Measurements from ENCODE around the gene CMKLR1.
A peak's percentile ranks its signal among the peaks of the same experiment; 100 is the strongest.

CMKLR1 gene

DNA sequence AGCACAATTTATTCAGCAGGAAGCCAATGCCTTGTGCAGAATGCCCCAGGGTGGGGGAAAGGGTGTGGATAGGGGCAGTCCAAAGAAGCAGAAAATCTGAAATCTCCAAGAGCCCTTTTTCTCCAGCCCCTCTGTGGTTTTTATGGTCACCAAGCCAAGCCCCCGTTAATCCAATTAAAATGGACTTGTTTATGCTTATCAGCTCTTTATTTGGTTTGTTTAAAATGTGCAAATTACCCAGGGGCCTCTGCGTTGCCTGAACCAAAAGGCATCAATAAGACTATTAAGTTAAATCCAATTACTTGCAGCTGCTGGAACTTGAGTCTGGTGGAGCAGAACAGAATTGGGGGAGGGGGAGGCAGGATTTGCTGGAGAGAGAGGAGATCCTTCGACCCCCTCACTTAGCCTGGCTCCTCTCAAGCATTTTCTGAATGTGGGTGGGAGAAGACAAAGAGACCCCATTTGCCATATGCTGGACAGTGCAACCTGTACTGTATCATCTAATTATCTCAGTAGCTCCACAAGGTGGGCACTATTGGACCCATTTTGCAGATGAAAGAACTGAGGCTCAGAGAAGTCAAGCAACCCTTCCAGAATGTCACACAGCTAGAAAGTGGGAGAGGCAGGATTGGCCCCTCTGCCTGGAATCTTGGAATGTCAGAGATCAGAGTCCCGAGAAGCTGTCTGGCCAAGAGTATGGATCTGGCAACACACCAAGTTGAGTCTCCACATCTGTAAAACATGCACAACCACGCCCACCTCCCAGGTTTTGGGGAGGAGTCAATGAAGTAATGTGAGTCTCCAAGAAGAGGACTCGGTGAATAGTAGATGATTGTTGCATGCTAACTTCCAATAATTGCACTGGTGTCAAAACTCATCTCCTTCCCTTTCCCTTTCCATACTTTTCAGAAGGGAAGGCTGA lies 66.9 kb downstream of the CMKLR1 start:
- intact Hi-C loops (cut with DNase I) = no loop called here
- no peak for DNase-seq

GRCh38 chr12:108270849-108271143 lies 68.3 kb downstream of the CMKLR1 start:
- no peak for DNase-seq
- intact Hi-C loops (cut with DNase I) = no loop called here

- no peak for DNase-seq
- intact Hi-C loops (cut with DNase I) = no loop called here
Observed at GRCh38 chr12:108270035-108270848, 68.9 kb downstream of the CMKLR1 start.

DNA sequence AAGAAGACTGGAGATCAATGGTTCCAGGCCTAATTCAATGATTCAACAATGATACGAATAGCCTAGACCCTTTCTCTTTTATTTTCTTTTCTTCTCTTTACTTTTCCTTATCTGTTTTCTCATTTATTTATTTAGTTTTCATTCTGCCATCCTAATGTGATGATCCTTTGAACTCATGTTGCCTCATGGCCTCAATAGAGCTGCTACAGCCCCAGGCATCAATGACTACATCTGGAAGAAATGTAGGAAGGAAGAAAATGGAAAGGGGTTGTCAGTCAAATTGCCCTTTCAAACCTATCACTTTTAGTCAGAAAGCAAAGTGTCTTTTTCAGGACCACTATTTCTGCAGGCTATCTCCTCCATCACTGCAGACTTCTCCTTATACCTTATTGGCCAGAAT lies 69.9 kb downstream of the CMKLR1 start:
- intact Hi-C loops (cut with DNase I) = no loop called here
- DNase-seq = no peak

GRCh38 chr12:108268397-108268796 lies 70.7 kb downstream of the CMKLR1 start:
- no peak for DNase-seq
- intact Hi-C loops (cut with DNase I) = no loop called here

DNA sequence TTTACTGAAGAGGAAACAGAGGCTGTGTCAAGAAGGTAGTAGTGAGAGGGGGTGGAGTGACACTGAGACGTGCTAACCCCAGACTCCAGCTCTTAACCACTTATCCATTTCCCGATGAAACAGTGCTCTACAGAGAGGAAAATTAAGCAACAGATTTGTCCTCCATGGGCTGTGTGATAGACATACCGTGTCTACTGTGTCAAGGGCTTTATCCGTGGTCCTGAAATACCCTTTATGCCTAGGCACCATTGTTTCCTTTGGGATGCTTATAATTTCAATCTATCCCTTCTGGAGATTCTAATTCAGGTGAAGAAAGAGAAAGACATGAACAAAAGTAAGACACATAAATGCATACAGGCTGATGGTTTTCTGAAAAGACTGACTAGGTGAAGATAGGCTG lies 71.7 kb downstream of the CMKLR1 start:
- intact Hi-C loops (cut with DNase I) = no loop called here
- DNase-seq = no peak

DNA sequence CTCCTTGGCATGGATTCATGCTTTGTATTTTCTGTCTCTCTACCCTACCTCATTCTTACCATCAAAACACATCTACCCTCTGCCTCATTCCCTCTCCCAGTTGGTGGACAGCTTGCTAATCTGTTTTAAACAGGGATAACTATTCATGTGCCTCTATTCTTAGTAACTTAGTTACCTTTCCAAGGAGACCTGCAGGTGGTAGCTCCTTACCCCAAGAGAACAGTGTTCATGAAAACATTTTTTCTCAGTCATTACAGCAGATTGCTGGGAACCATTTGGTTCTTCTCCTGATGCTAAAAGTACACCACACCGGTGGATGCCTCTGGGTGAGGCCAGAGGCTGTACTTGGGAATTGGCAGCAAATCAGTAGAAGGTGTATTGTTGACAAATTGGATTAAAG lies 73.0 kb downstream of the CMKLR1 start:
- no peak for DNase-seq
- intact Hi-C loops (cut with DNase I) = no loop called here

- DNase-seq = no peak
- intact Hi-C loops (cut with DNase I) = no loop called here
Observed at GRCh38 chr12:108265505-108265904, 73.6 kb downstream of the CMKLR1 start.

DNA sequence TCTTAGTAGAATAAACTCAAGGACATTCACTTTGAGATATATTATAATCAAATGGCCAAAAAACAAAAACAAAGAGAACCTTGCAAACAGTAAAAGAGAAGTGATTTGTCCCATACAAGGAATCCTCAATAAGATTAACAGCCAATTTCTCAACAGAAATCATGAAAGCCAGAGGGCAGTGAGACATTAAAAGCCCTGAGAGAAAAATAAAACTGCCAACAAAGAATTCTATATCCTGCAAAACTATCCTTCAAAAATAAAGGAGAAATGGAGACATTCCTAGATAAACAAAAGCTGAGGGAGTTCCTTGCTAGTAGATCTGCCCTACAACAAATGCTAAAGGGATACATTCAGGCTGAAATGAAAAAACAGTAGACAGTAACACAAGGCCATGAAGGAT lies 78.1 kb downstream of the CMKLR1 start:
- DNase-seq = no peak
- intact Hi-C loops (cut with DNase I) = no loop called here

DNA sequence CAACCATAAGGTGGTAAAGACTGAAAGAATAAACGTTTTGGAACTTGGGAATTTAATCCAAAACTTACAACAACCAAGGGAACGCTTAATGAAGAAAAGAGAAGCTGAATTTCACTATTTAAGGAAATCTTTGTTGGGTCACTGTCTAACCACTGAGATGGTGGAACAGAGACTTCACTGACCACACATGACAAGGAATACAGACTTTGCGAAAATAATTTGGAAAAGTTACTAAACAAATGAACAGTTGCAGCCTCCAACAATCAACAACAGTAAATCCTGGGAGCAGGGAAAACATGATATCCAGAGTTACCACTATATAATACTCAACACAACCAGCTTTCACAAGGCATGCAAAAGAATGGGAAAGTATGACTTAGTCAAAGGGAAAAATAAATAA lies 79.1 kb downstream of the CMKLR1 start:
- intact Hi-C loops (cut with DNase I) = no loop called here
- DNase-seq = no peak

DNA sequence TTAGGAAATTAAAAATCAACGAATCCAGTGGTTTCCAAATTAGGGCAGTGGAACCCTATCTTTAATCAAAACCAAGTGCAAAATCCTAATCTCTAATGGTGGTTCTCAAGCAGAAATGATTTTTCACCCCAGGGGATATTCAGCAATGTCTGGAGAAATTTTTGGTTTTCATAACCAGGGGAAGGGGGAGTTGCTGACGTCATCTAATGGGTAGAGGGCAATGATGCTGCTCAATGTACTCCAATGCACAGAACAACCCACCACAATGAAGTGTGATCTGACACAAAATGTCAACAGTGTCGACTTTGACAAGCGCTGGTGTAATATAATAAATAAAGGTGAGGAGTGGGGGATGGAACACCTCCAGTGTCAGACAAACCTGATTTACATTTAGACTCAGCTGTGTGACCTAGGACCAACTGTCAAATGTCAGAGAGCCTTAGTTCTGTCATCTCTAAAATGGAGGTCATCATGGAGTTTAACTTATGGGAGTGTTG lies 81.5 kb downstream of the CMKLR1 start:
- no peak for DNase-seq
- intact Hi-C loops (cut with DNase I) = no loop called here

DNA sequence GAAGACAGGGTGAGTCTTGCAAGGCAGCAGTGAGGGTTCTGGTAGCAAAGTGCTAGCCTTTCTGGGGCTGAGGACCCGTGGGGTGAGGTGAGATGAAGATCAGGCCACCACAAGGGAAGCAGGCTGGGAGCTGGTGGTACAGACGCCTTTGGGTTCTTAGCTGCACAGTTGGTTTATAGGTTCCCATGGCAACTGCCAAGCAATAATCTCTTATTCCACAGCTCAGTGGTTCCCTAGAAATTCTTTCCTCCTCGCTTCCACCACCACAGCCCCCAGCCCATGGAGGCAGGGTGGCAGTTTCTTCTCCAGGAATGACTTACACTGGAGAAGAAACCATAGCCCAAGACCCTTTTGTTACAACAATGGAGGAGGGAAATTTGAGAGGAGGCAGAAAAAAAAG lies 82.1 kb downstream of the CMKLR1 start:
- DNase-seq = no peak
- intact Hi-C loops (cut with DNase I) = no loop called here

GRCh38 chr12:108255252-108255602 lies 83.9 kb downstream of the CMKLR1 start:
- DNase-seq = no peak
- intact Hi-C loops (cut with DNase I) = no loop called here

DNA sequence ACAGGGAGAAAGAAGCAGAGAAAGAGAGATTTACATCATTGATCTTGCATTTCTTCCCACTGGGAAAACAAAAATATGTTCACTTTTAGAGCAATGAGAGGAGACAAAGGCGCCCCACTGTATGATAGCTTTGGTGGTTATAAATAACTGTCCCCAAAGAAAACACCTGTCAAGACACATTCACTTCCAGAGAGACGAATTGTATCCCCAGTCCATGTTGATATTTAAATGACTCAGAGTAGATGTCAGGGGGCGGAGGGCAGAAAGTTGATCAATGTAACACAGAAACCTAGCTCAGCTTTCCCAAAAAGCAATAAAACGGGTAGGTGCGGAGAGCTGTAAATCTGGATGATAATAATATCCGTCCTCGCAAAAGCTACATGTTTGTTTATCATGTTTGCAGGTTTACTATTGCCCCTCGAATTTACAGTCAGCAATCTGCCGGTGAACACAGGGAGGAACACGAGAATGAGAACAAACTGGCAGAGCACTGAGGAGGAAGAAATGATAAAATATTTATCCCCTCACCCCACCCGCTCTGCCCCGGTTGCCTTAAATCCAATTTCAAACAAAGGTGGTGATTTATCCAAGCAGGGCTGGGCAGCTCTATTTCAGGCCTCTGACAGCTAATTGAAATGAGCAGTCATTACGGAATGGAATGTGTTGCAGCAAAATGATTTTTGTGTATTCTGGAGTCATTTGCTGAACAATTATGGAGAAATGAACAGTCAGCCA lies 84.4 kb downstream of the CMKLR1 start:
- intact Hi-C loops (cut with DNase I) = no loop called here
- DNase-seq = no peak

GRCh38 chr12:108254030-108254429 lies 85.1 kb downstream of the CMKLR1 start:
- no peak for DNase-seq

GRCh38 chr12:108253540-108253939 lies 85.6 kb downstream of the CMKLR1 start:
- DNase-seq = peak in 8 of 10 donors; percentile 37 to 94 (median 66)
- intact Hi-C loops (cut with DNase I) = no loop called here

More at GRCh38 chr12:108254030-108254429, 85.1 kb downstream of the CMKLR1 start:
- intact Hi-C loops (cut with DNase I) = no loop called here

DNA sequence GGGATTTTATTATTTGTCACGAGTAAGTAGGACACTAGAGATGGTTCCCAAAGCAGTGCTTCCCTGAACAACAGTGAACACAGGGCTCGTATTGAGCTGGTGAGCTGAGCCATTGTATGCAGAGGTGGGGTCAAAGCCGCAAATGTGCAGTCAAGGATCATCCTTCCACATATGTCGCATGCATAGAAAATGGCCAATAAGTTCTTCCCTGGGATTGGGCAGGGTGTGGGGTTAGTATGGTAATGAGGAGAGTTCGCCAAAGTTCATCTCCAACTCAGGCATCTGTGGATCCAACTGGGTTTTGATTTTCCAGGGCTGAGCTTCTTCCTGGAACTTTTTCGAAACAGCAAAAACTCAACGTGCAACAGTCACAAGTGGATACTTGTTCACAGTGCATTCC lies 86.6 kb downstream of the CMKLR1 start:
- DNase-seq = no peak
- intact Hi-C loops (cut with DNase I) = no loop called here

DNA sequence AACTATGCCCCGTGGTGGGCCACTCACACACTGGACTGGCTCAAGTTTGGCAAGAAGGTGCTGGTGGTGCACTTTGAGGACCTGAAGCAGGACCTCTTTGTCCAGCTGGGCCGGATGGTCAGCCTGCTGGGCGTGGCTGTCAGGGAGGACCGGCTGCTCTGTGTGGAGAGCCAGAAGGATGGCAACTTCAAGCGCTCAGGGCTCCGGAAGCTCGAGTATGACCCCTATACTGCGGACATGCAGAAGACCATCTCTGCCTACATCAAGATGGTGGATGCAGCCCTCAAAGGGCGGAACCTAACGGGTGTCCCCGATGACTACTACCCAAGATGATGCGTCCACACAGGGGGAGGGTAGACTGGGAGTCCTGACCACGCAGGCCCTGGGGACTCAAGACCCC lies 91.1 kb downstream of the CMKLR1 start:
- intact Hi-C loops (cut with DNase I) = no loop called here
- DNase-seq = peak in 1 of 10 donors; percentile 84

- DNase-seq = no peak
- intact Hi-C loops (cut with DNase I) = no loop called here
Observed at GRCh38 chr12:108247130-108247529, 92.0 kb downstream of the CMKLR1 start.

DNA sequence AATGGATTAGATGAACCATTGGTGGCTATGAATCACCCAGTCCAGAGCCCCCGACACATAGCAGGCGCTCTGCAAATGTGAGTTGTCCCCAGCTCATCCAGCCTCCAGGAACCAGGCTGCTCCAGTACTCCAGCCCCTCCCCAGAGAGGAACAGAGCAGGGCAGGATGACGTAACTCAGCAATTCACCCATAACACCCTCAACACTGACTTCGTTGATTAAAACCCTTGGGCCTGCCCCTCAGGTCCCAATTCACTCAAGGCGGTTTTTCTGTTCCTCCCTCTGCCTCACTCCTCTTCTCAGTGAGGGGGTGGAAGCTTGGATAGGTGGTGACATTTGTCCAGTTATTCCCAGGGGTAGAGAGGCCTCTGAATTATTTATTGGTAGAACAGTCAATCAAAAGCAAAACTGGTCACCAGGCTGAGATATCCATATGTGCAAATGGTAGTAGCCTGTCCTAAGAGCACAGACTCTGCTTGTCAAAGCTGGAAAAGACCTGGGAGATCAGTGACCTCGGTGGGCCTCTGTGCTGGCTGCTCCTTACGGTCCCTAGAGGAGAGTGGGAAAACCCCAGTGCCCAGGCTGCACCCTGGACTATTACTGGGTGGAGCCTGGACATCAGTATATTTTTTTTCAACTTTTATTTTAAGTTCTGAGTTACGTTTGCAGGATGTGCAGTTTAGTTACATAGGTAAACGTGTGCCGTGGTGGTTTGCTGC lies 97.0 kb downstream of the CMKLR1 start:
- intact Hi-C loops (cut with DNase I) = no loop called here
- no peak for DNase-seq

Data from posterior cingulate gyrus (tissue), 11 donors.